GM12878 (cell line): ENCODE data around the gene HS6ST1. TPM values are rescaled to one million over a fixed set of nuclear protein-coding genes. Genes with fewer than 3 reads are reported as not detected.

Experiments
- ATAC-seq: fragments of 200-7000 bp; cut with Tn5 transposase; 3 replicates; pipeline ENCODE4 v1.9.1; 2020; ENCODE audit warnings: mild to moderate bottlenecking, moderate library complexity
- BruUV-seq: library from RNA; stranded (reverse); fragments of 400-500 nt; replicated peaks from 2 replicates; lab custom pipeline; 2021; lab: Mats Ljungman, UMichigan
- CTCF ChIA-PET: fragments of 300-600 bp; sonication (Branson Sonifier 250); formaldehyde crosslinking; extraction: SDS; loops from one replicate; lab custom pipeline; 2021; ENCODE audit warnings: inconsistent platforms; lab: Yijun Ruan, JAX
- POLR2A ChIA-PET: fragments of 350-600 bp; formaldehyde crosslinking; extraction: SDS; loops from one replicate; lab custom pipeline; 2021; ENCODE audit warnings: inconsistent platforms; lab: Charles Lee
- RAD21 ChIA-PET: fragments of 300-600 bp; sonication (Branson Sonifier 250); formaldehyde crosslinking; loops from one replicate; lab custom pipeline; 2023; ENCODE audit warnings: antibody characterized with exemption; ENCODE audit not compliant: unreplicated experiment; lab: Charles Lee
- SMC1A ChIA-PET: fragments of 300-600 bp; sonication (Branson Sonifier 250); formaldehyde crosslinking; loops from one replicate; lab custom pipeline; 2023; ENCODE audit not compliant: unreplicated experiment, uncharacterized antibody; lab: Charles Lee
- DNase-seq: peaks from one replicate; pipeline ENCODE4 v3.0.0-alpha.2; 2011; ENCODE audit warnings: low read depth, low spot score
- FAIRE-seq: peaks from 3 replicates; lab custom pipeline; 2011; peaks lifted over from hg19 to GRCh38; lab: Jason Lieb, UNC
- H2AFZ ChIP-seq: 2 replicates; pipeline ENCODE4 v1.6.0; 2011; ENCODE audit warnings: low read depth, low read length, control low read depth; ENCODE audit not compliant: control insufficient read depth
- H3K27ac ChIP-seq: 2 replicates; pipeline ENCODE4 v1.5.1; 2011; ENCODE audit warnings: control low read depth; ENCODE audit not compliant: control insufficient read depth, insufficient read depth
- H3K27me3 ChIP-seq, 2 experiments: replicated peaks in 1 of 2; 2 replicates each; pipeline versions ENCODE4 v1.6.0 to v1.6.1; 2011; ENCODE audit warnings: low read length in 1 of 2; ENCODE audit not compliant: control insufficient read depth in 2 of 2, insufficient read depth in 2 of 2
- H3K36me3 ChIP-seq, 2 experiments: 2 replicates each; pipeline ENCODE4 v1.5.1; 2011; ENCODE audit warnings: low read length in 1 of 2; ENCODE audit not compliant: control insufficient read depth in 2 of 2, insufficient read depth in 2 of 2
- H3K4me1 ChIP-seq: 2 replicates; pipeline ENCODE4 v1.6.1; 2011; ENCODE audit warnings: mild to moderate bottlenecking, low read length, moderate library complexity, mixed read lengths; ENCODE audit not compliant: control insufficient read depth, insufficient read depth
- H3K4me2 ChIP-seq: 2 replicates; pipeline ENCODE4 v1.6.0; 2011; ENCODE audit warnings: control low read depth; ENCODE audit not compliant: control insufficient read depth, insufficient read depth
- H3K4me3 ChIP-seq: fragments of 200-600 bp; sonication (generic); 2 replicates; pipeline ENCODE4 v1.5.1; 2016
- H3K79me2 ChIP-seq: 2 replicates; pipeline ENCODE4 v1.6.0; 2011; ENCODE audit warnings: low read length; ENCODE audit not compliant: control insufficient read depth, insufficient read depth
- H3K9ac ChIP-seq: 2 replicates; pipeline ENCODE4 v1.8.0; 2011; ENCODE audit warnings: low read length, control low read depth, mixed read lengths; ENCODE audit not compliant: control insufficient read depth, insufficient read depth
- H3K9me3 ChIP-seq: replicated peaks from 3 replicates; pipeline ENCODE4 v1.5.1; 2011; ENCODE audit warnings: mild to moderate bottlenecking, low read length; ENCODE audit not compliant: control insufficient read depth, insufficient read depth
- H4K20me1 ChIP-seq: 2 replicates; pipeline ENCODE4 v1.6.0; 2011; ENCODE audit not compliant: control insufficient read depth, insufficient read depth
- MTA3 ChIP-seq: IDR thresholded peaks from 2 replicates; pipeline ENCODE4 v1.6.1; 2012; ENCODE audit warnings: low read length, inconsistent platforms, borderline replicate concordance
- NBN ChIP-seq: fragments of 450-650 bp; IDR thresholded peaks from 2 replicates; pipeline ENCODE4 v1.6.1; 2016
- NFIC ChIP-seq: IDR thresholded peaks from 2 replicates; pipeline ENCODE4 v1.6.1; 2012; ENCODE audit warnings: low read depth, mild to moderate bottlenecking, inconsistent platforms, low read length, moderate library complexity
- PAX8 ChIP-seq: fragments of 450-650 bp; IDR thresholded peaks from 2 replicates; pipeline ENCODE4 v1.6.1; 2017; ENCODE audit warnings: mild to moderate bottlenecking, moderate library complexity
- RAD21 ChIP-seq: IDR thresholded peaks from 2 replicates; pipeline ENCODE4 v1.6.1; 2011; ENCODE audit warnings: mild to moderate bottlenecking, low read depth, low read length, moderate library complexity; ENCODE audit not compliant: insufficient read depth
- RFX5 ChIP-seq: IDR thresholded peaks from 2 replicates; pipeline ENCODE4 v1.6.1; 2011; ENCODE audit warnings: low read depth, low read length, improper control_type of control experiment
- SP1 ChIP-seq: IDR thresholded peaks from one replicate; pipeline ENCODE4 v1.6.1; 2011; ENCODE audit warnings: low read depth, low read length
- TCF7 ChIP-seq: IDR thresholded peaks from 2 replicates; pipeline ENCODE4 v1.6.1; 2014; ENCODE audit warnings: antibody characterized with exemption, borderline replicate concordance
- WRNIP1 ChIP-seq: IDR thresholded peaks from 2 replicates; pipeline ENCODE4 v1.6.1; 2011; ENCODE audit warnings: low read depth, low read length, improper control_type of control experiment, borderline replicate concordance
- ZNF207 ChIP-seq: fragments of 450-650 bp; IDR thresholded peaks from 2 replicates; pipeline ENCODE4 v1.6.1; 2014; ENCODE audit warnings: antibody characterized with exemption, mild to moderate bottlenecking, borderline replicate concordance
- WGBS: methylation state at CpG from one replicate; pipeline ENCODE4 v1.1.6; 2016; ENCODE audit warnings: low lambda C conversion rate; ENCODE audit not compliant: insufficient replicate concordance, insufficient coverage; ENCODE audit errors: missing lambda C conversion rate; 5-methylcytosine and 5-hydroxymethylcytosine counted together
- in situ Hi-C: fragments of 300-500 bp; cut with MboI; formaldehyde crosslinking; loops from 9 replicates; pipeline ENCODE4 v1.14.3; 2018; ENCODE audit warnings: mixed read lengths
- intact Hi-C: fragments of 100-400 bp; cut with micrococcal nuclease; formaldehyde crosslinking; loops from one replicate; pipeline ENCODE4 v1.14.2; 2022; ENCODE audit not compliant: unreplicated experiment
- polyA plus RNA-seq, 11 experiments: library from polyadenylated mRNA; depleted of rRNA in 4 of 11; unstranded in 6 of 11; stranded (reverse) in 5 of 11; fragments of >200 nt; fragmentation: Nextera tagmentation in 4 of 11; fragmentation: Illumina TruSeq in 1 of 11; extraction: Ambion mirVana in 4 of 11; extraction: Trizol in 1 of 11; gene quantifications; 1 replicate in 1 of 11; 2 replicates in 10 of 11; pipeline versions ENCODE4 v1.2.1 to v1.2.3, GENCODE V29; 2011 to 2016; ENCODE audit warnings: inconsistent platforms in 2 of 11, missing spikeins in 2 of 11, low read depth in 1 of 11
- total RNA-seq, 4 experiments: library from RNA; depleted of rRNA in 3 of 4; stranded (reverse); fragments of >200 nt in 3 of 4; fragmentation: Illumina TruSeq in 1 of 4; extraction: Trizol in 1 of 4; gene quantifications; 2 replicates each; pipeline versions ENCODE4 v1.2.1 to v1.2.3, GENCODE V29; 2013 to 2021
- TF ChIP-seq, protein P1 (sequence below): fragments of 150-350 bp; IDR thresholded peaks from 2 replicates; pipeline ENCODE4 v1.6.1; 2014; ENCODE audit warnings: mild to moderate bottlenecking, low read depth, low read length
- TF ChIP-seq, protein P2 (sequence below): IDR thresholded peaks from 2 replicates; pipeline ENCODE4 v1.6.1; 2012; ENCODE audit warnings: low read depth, low read length, improper control_type of control experiment

The HS6ST1 gene
- total and polyA plus RNA-seq, 10 of the 15 experiments (the other 5 are each of a cell fraction or from before 2014, with no cell fraction given) = 0.48 to 17.0 (median 4.7) TPM

DNA sequence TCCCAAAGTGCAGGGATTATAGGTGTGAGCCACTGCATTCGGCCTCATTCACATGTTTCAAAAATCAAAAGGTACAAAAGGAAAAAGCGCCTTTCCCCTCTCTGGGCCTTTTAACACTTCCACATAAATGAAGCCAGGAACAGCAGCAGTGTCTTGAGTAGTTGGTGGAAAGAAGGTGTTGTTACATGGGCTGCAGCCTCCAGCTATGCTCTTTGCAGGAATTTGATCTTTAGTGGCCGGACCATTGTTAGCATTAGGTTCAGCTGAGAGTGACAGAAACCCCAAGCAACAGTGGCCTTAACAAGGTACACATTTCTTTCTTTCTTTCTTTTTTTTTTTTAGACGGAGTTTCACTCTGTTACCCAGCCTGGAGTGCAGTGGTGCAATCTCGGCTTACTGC, 59.1 kb downstream of the HS6ST1 start:
- 50% methylated on average over 5 of the region's 5 CpGs for WGBS
- no peak overlapping the region for H3K4me2 ChIP-seq
- H2AFZ ChIP-seq = no peak overlapping the region
- ChIA-PET RAD21 (no interaction called here), POLR2A (no interaction called here), CTCF (no interaction called here), SMC1A (no interaction called here)
- DNase-seq (no peak), FAIRE-seq (no peak), ATAC-seq (no peak)
- no peaks in the 10 kb centered on the region for H3K9me3 ChIP-seq
- H3K79me2 ChIP-seq = no peaks in the 10 kb centered on the region
- H3K9ac ChIP-seq = no peak overlapping the region
- intact Hi-C loops = no loop called here
- H3K4me3 ChIP-seq = no peak overlapping the region
- H3K27me3 ChIP-seq = no peaks in the 10 kb centered on the region; a peak in 1 of 4 replicates
- H3K36me3 ChIP-seq = no peaks in the 10 kb centered on the region
- no peak overlapping the region for H3K27ac ChIP-seq
- no TSS peak for BruUV-seq
- in situ Hi-C loops = no loop called here
- TF ChIP-seq WRNIP1 (no peak), PAX8 (no peak), MTA3 (no peak), NBN (no peak), NFIC (no peak), TCF7 (no peak), RAD21 (no peak), ZNF207 (no peak), RFX5 (no peak), SP1 (no peak)
- TF ChIP-seq, protein P1, sequence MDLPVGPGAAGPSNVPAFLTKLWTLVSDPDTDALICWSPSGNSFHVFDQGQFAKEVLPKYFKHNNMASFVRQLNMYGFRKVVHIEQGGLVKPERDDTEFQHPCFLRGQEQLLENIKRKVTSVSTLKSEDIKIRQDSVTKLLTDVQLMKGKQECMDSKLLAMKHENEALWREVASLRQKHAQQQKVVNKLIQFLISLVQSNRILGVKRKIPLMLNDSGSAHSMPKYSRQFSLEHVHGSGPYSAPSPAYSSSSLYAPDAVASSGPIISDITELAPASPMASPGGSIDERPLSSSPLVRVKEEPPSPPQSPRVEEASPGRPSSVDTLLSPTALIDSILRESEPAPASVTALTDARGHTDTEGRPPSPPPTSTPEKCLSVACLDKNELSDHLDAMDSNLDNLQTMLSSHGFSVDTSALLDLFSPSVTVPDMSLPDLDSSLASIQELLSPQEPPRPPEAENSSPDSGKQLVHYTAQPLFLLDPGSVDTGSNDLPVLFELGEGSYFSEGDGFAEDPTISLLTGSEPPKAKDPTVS = no peak
- TF ChIP-seq, protein P2, sequence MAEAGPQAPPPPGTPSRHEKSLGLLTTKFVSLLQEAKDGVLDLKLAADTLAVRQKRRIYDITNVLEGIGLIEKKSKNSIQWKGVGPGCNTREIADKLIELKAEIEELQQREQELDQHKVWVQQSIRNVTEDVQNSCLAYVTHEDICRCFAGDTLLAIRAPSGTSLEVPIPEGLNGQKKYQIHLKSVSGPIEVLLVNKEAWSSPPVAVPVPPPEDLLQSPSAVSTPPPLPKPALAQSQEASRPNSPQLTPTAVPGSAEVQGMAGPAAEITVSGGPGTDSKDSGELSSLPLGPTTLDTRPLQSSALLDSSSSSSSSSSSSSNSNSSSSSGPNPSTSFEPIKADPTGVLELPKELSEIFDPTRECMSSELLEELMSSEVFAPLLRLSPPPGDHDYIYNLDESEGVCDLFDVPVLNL = no peak
- H3K4me1 ChIP-seq = no peaks in the 10 kb centered on the region
- no peaks in the 10 kb centered on the region for H4K20me1 ChIP-seq
